Stomach (tissue), 9 donors: ENCODE measurements around the gene TSHZ2. TPM values are rescaled to one million over a fixed set of nuclear protein-coding genes. Genes with fewer than 3 reads are reported as not detected.

Experiments
- DNase-seq, 2 donors: peaks; one replicate each; pipeline versions ENCODE4 v3.0.0 to v3.0.0-alpha.2; 2013 to 2019
- H3K27ac ChIP-seq, 5 donors: fragments of 200-600 bp in 4 of 5; sonication (generic) in 4 of 5; one replicate each; pipeline ENCODE4 v1.5.1; 2013 to 2019; ENCODE audit warnings: mild to moderate bottlenecking in 1 of 5, moderate library complexity in 1 of 5
- H3K27me3 ChIP-seq, 3 donors: fragments of 200-600 bp; sonication (generic); one replicate each; pipeline ENCODE4 v1.5.1; 2017 to 2019; ENCODE audit warnings: mixed run types in 1 of 3
- H3K36me3 ChIP-seq, 4 donors: fragments of 200-600 bp; sonication (generic); 1 replicate in 3 of 4; 2 replicates in 1 of 4; pipeline ENCODE4 v1.5.1; 2016 to 2019
- H3K4me1 ChIP-seq, 4 donors: fragments of 200-600 bp; sonication (generic); one replicate each; pipeline ENCODE4 v1.5.1; 2016 to 2019
- H3K4me3 ChIP-seq, 4 donors: fragments of 200-600 bp; sonication (generic) in 3 of 4; one replicate each; pipeline ENCODE4 v1.5.1; 2016 to 2019; ENCODE audit warnings: mild to moderate bottlenecking in 1 of 4
- H3K9me3 ChIP-seq, 4 donors: fragments of 200-600 bp; sonication (generic); one replicate each; pipeline ENCODE4 v1.5.1; 2016 to 2019
- CTCF ChIP-seq, 7 experiments: fragments of 450-650 bp in 4 of 7; fragments of 200-600 bp in 3 of 7; sonication (generic) in 3 of 7; IDR thresholded peaks; one replicate each; pipeline ENCODE4 v1.5.1; 2016 to 2019; ENCODE audit warnings: antibody characterized with exemption in 7 of 7, control low read depth in 2 of 7, mild to moderate bottlenecking in 1 of 7
- EP300 ChIP-seq: sonication (generic); formaldehyde crosslinking; IDR thresholded peaks from one replicate; pipeline ENCODE4 v1.6.1; 2017; ENCODE audit warnings: antibody characterized with exemption
- POLR2A ChIP-seq, 4 donors: fragments of 450-650 bp; IDR thresholded peaks; one replicate each; pipeline ENCODE4 v1.6.1; 2016; ENCODE audit warnings: antibody characterized with exemption in 4 of 4, control low read depth in 2 of 4, mild to moderate bottlenecking in 1 of 4, moderate library complexity in 1 of 4
- POLR2AphosphoS5 ChIP-seq, 3 donors: sonication (generic); formaldehyde crosslinking; IDR thresholded peaks; one replicate each; pipeline ENCODE4 v1.6.1; 2016; ENCODE audit warnings: antibody characterized with exemption in 3 of 3
- WGBS, 5 donors: extraction: QIAGEN DNeasy Blood & Tissue Kit in 3 of 5; methylation state at CpG; one replicate each; pipeline versions ENCODE4 v1.1.5 to v1.1.7; 2013 to 2018; 5-methylcytosine and 5-hydroxymethylcytosine counted together
- intact Hi-C: fragments of 100-400 bp; cut with DNase I; formaldehyde crosslinking; loops from one replicate; pipeline ENCODE4 v1.15.1; 2023; ENCODE audit warnings: low total_unique reads
- polyA plus RNA-seq, 3 donors: library from polyadenylated mRNA; stranded (reverse); fragments of 200-250 nt; gene quantifications; one replicate each; pipeline ENCODE4 v1.2.3, GENCODE V29; 2013
- total RNA-seq, 5 donors: library from RNA; depleted of rRNA; stranded (reverse); fragments of >200 nt; gene quantifications; one replicate each; pipeline versions ENCODE4 v1.1.0 to v1.2.3, GENCODE V29; 2014 to 2016
- donor health status: healthy with polysubstance abuse.
- donor health status: Bipolar disorder and iron deficiency.
- donor health status: healthy.

Gene TSHZ2
- total and polyA plus RNA-seq, 8 donors = 2.9 to 20.5 (median 5.8) TPM

DNA sequence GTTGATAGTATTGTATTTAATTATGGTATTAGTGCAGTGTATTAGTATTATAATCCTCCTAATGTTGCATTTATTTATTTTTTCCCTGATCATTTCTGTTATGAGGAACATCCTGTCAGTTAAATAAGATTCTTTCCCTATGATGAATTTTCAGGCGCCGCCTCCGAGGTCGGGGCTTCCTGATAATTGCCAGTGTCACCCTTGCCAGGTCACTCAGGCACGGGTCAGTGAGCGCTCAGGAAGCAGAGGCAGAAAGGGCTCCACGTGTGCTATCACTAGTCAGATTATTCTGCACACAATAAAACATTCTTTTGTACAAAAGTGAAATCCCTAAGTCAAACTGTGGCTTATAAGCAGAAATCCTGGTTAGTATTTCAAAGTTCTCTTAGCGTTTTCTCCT lies 64.8 kb downstream of the TSHZ2 start:
- Histone ChIP-seq H3K36me3 (no peaks in the 10 kb centered on the region), H3K4me3 (no peak overlapping the region), H3K27ac (no peak overlapping the region), H3K4me1 (no peaks in the 10 kb centered on the region), H3K9me3 (no peaks in the 10 kb centered on the region), H3K27me3 (no peaks in the 10 kb centered on the region)
- WGBS, 5 donors = 34 to 49% (median 42%) methylated on average over 8 of the region's 8 CpGs
- TF ChIP-seq POLR2AphosphoS5 (IDR thresholded peaks at IDR 0.05) = no peak
- TF ChIP-seq EP300 = no peak
- TF ChIP-seq CTCF (IDR thresholded peaks at IDR 0.05) = no peak
- no peak for TF ChIP-seq POLR2A (IDR thresholded peaks at IDR 0.05)
- no peak for DNase-seq
- intact Hi-C loops = no loop called here

GRCh38 chr20:53037621-53038020 lies 65.5 kb downstream of the TSHZ2 start:
- no peak overlapping the region for H3K27ac ChIP-seq
- intact Hi-C loops = no loop called here
- TF ChIP-seq EP300 = no peak
- TF ChIP-seq POLR2AphosphoS5 (IDR thresholded peaks at IDR 0.05) = no peak
- TF ChIP-seq CTCF (IDR thresholded peaks at IDR 0.05) = no peak
- no peak for TF ChIP-seq POLR2A (IDR thresholded peaks at IDR 0.05)
- no peak for DNase-seq
- no peaks in the 10 kb centered on the region for H3K36me3 ChIP-seq
- WGBS, 5 donors = 95 to 99% (median 96%) methylated on average over 10 of the region's 10 CpGs
- no peaks in the 10 kb centered on the region for H3K4me1 ChIP-seq
- H3K4me3 ChIP-seq = no peak overlapping the region
- no peaks in the 10 kb centered on the region for H3K9me3 ChIP-seq
- H3K27me3 ChIP-seq = no peaks in the 10 kb centered on the region

DNA sequence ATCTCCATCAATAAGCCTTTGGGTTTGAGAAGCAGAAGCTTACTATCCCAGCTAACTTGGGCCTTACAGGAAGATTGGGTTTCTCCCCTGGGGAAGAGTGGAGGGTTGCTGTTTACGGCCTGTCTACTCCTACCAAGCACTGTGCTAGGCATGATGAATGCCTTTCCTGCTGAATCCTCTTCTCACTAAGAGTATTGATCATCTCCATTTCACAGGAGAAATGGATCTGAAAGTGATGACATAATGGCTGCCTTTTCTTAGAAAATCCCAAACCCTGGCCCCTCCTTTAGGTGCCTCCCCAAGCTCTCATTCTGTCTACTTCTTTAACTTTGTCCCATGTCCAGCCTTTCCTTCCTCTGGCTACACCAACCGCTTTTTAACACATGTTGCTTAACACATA lies 66.1 kb downstream of the TSHZ2 start:
- intact Hi-C loops = no loop called here
- no peak for TF ChIP-seq POLR2AphosphoS5 (IDR thresholded peaks at IDR 0.05)
- TF ChIP-seq CTCF (IDR thresholded peaks at IDR 0.05) = no peak
- no peak for TF ChIP-seq EP300
- TF ChIP-seq POLR2A (IDR thresholded peaks at IDR 0.05) = no peak
- no peaks in the 10 kb centered on the region for H3K27me3 ChIP-seq
- no peaks in the 10 kb centered on the region for H3K9me3 ChIP-seq
- H3K27ac ChIP-seq = no peak overlapping the region
- no peak overlapping the region for H3K4me3 ChIP-seq
- H3K4me1 ChIP-seq = no peaks in the 10 kb centered on the region
- H3K36me3 ChIP-seq = no peaks in the 10 kb centered on the region
- DNase-seq = no peak
- WGBS, 5 donors = 87 to 100% (median 97%) methylated on average over 2 of the region's 2 CpGs

DNA sequence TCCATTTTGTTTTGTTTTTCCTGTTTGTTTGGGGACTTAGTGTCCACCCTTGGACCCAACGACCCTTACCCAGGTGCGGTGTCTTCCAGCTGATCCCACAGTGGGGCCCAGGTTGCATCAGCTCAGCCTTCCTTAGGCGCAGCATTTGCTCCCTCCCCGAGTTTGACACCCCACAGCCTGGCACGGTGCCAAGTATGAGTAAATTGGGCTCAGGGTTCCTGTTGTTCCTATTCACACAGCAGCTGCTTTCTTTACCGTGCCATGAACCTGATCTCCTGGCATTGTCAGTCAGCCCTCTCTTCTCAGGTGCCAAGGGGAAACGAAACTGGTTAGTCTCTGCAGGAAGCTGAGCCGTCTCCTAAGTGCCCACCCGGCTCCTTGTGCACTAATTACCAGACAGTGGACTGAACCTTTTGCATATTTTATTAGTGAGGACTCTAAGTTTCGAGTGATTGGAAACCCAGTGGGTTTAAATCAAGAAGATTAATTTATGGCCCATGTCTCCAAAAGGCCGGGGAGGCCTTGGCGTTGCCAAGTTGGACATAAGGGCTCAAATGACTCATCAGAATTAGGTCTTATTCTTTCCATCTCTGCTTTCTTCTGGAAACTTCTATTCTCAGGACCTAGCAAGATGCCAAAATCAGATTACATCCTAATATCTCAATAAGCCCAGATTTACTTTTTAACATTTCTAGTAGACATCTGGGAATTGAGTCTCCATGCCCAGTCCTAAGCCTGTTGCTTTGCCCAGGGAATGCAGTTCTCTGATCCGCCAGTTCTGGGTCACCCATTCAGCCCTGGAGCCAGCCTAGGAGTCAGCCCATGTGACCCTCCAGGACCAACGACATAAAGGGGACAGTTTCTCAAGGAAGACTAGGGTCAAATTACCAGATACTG lies 68.8 kb downstream of the TSHZ2 start:
- WGBS, 5 donors = 56 to 74% (median 64%) methylated on average over 13 to 14 of the region's 14 CpGs
- peak in 1 of 2 donors; percentile 50 for DNase-seq
- TF ChIP-seq EP300 = no peak
- TF ChIP-seq POLR2AphosphoS5 (IDR thresholded peaks at IDR 0.05) = no peak
- TF ChIP-seq POLR2A (IDR thresholded peaks at IDR 0.05) = no peak
- TF ChIP-seq CTCF (IDR thresholded peaks at IDR 0.05) = no peak
- Histone ChIP-seq H3K36me3 (no peaks in the 10 kb centered on the region), H3K27ac (peak overlapping the region in 3 of 5 donors; percentile 2 to 40 (median 26)), H3K4me3 (no peak overlapping the region), H3K27me3 (no peaks in the 10 kb centered on the region), H3K4me1 (no peaks in the 10 kb centered on the region), H3K9me3 (no peaks in the 10 kb centered on the region)
- intact Hi-C loops = no loop called here
